HG03135 (cell line): Measurements from ENCODE around the gene CLEC2L.

Source experiments
- ATAC-seq: cut with Tn5 transposase; IDR thresholded peaks from one replicate; pipeline ENCODE4 v1.9.1; 2021; ENCODE audit warnings: mild to moderate bottlenecking, moderate library complexity; ENCODE audit not compliant: unreplicated experiment

The CLEC2L gene

DNA sequence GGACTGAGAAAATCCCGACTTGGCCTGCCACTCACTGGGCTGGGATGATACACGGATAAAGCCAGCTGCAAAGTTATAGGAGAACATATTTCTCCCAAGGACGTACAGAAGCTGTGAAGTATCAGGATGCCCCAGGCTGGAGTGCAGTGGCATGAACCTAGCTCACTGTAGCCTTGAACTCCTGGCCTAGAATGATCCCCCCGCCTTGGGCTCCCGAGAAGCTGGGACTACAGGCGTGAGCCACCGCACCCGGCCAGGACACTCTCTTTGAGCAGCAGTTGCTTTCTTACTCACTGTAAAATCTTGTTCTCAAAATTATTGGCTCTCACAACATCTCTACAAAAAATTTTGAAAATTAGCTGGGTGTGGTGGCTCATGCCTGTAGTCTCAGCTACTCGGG, 50.4 kb downstream of the CLEC2L start:
- ATAC-seq = no peak

DNA sequence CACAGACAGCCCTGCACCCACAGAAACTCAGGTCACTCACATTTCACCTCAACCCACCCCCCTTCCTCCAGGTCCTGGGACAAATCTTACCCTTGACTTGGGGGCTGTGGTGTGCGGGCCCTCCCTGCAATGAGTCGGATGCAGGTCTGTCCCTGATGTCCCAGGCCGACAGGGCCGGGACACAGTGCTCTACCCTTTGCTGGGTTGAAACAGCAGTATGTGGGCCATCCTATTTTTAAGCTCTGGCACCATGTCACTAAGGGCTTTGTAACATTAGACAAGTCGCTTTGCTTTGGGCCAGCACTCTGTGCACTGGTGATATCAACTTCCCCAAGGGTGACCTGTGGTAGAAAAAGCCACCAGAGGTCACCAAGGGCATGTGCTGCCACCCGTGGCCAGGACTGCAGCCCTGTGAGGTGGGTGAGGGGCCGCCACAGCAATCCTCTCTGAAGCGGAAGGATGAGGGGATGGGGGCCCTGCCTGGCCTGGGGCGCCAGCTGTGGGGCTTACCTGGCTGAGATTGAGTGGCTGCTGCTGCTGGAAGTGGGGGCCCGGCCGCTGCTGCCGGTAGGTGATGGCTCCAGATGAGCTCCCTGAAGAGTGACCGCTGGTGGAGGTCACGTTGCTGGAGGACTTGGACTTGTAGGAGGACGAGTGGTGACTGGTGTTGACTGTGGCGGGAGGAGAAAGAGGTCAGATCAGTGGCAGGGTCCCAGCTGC, 51.3 kb downstream of the CLEC2L start:
- ATAC-seq = no peak

GRCh38 chr7:139575338-139575680, 51.8 kb downstream of the CLEC2L start:
- no peak for ATAC-seq

- no peak for ATAC-seq
Observed at GRCh38 chr7:139576179-139576973, 52.9 kb downstream of the CLEC2L start.

DNA sequence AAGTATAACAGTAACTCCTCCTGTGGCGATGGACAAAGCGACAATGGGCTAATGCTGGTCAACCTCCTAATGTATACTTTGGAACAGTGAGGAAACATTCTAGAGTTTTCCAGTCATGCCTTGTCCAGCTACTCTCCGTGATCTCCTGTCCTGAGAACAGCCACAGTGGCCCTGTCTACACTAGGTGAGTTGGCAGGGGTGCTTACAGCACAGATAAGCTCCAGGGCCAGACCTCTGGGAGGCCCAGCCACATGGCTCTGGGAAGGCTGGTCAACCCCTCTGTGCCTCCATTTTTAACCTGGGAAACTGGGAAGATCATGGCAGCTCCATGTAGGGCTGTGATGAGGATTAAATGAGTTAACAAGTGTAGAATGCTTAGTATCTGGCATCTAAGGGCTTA, 57.0 kb downstream of the CLEC2L start:
- no peak for ATAC-seq

GRCh38 chr7:139582130-139582650, 58.7 kb downstream of the CLEC2L start:
- ATAC-seq = no peak

DNA sequence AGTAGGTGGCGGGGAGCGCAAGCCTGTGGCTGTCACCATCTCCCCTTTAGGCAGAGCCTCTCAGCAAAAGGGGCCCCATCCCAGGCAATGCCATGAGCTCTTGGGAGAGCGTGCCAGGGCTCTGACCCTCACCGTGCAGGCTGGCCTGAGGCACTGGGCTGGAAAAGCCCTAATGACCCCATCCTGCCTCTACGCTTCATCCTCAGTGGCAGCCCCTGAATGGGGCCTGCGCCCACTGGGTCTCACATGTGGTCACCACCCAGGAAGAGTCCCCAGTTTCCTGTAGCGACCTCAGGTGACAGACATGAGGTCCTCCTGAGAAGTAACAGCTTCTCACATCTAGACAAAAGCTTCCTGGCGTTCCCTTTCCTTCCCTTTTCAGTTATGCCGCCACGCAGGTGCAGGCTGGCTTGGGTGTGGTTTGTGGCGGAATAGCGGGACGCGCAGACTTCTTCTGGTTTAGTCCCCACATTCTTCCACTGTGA, 59.2 kb downstream of the CLEC2L start:
- no peak for ATAC-seq

DNA sequence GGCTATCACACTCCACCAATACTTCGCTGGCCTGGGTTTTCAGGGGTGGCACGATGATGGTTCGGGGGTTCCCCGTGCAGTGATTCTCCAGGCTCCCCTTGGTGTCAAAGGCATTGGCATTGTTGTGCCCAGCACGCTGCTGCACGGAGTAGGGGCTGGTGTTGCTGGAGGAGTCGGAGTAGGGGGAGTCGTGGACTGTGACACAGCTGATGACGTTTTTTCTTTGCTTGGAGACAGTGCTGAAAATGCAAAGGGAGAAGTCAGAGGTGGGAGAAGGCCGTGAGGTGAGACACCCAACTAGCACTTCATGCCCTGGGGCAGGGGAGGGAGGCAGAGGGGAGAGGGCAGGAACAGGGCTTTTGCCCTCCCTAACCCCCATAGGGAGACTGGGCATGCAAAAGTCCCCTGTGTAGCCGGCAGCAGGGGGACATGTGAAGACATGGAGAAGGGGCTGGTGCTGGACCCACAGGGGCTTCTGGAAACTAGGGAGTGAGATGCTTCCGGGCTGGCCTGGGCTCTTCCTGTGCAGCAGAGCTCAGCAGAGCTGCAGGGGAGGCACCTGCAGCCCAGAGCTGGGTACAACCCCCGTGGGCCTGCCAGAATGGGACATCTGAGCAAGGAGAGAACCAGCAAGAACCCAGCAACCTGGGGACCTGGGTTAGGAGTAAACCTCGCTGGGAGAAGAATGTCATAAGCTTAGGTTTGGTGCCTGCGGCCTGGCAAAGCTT, 60.5 kb downstream of the CLEC2L start:
- ATAC-seq = no peak

- no peak for ATAC-seq
Observed at GRCh38 chr7:139585042-139585441, 61.6 kb downstream of the CLEC2L start.

DNA sequence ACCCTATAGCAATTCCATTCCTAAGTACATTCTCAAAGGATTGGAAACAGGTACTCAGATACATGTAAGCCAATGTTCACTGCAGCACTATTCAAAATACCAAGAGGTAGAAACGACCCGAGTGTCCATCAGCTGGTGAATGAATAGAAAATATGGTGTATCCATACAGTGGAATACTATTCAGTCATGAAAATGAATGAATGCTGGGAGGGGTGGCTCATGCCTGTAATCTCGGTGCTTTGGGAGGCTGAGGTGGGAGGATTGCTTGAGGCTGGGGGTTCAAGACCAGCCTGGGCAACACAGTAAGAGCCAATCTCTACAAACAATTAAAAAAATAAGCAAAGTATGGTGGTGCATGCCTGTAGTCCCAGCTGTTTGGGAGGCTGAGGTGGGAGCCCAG, 62.8 kb downstream of the CLEC2L start:
- ATAC-seq = no peak

- no peak for ATAC-seq
Observed at GRCh38 chr7:139587535-139587934, 64.0 kb downstream of the CLEC2L start.

DNA sequence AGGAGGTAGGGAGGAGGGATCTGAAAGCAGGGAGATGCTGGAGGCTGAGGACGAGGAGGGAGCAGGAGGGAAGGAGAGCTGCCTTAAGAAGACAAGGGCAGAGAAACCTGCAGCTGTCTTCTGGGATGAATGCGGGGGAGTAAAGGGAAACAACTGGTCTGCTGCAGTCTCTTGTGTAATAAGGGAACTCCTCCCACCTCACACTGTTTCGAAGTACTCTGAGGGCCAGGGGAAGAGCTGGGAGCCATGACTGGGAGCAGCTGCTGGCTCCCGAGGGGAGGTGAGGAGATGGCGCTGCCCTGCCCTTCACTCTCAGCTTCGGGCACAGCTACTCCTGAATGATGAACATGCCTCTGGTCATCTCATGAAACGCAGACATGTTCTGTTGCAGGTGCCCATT, 65.1 kb downstream of the CLEC2L start:
- no peak for ATAC-seq

DNA sequence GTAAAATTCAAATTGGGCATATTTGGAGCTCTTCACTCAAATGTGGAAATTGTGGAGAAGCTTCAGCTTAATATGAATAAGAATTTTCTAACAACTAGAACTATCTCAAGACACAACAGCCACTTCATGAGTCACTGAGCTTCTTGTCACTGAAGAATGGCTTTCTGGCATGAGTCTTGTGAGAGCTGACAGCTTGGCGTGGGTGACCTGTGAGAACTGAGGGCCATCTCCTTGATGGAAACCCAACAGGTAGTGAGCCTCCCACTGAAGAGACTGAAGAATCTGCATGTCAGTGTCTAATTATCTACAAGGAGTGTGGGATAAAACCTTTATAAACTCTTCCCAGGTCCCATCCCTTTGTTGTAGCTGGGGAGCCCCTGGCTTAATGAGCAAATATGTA, 66.0 kb downstream of the CLEC2L start:
- ATAC-seq = no peak

DNA sequence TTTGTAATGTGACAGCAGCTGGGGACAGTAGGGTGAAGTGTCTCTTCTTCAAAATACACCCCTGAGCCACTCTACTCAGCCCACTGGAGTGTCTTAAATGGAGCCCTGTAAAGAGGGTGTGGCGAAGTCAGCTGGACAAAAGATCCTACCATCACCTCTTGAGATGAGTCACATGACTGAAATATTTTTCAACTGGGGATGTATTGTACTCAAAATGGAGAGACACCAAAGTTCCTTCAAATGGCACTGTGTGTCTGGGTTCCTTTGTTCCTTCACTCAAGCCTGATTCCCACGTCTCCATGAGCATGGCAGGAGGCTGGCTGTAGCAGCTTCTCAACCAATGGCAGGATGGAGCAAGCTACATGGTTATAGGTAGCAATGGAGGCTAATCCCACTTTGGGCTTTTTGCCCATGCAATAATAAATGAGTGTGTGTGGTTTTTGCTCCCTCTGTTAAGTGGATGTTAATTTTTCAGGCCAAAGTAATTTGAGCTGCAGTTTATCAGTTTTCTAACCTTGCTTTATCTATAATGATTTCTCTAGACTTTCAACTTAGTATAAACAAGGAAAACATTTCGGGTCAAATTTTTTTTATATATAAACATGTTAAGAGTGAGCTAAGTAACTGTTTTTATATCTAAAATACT, 68.2 kb downstream of the CLEC2L start:
- no peak for ATAC-seq

DNA sequence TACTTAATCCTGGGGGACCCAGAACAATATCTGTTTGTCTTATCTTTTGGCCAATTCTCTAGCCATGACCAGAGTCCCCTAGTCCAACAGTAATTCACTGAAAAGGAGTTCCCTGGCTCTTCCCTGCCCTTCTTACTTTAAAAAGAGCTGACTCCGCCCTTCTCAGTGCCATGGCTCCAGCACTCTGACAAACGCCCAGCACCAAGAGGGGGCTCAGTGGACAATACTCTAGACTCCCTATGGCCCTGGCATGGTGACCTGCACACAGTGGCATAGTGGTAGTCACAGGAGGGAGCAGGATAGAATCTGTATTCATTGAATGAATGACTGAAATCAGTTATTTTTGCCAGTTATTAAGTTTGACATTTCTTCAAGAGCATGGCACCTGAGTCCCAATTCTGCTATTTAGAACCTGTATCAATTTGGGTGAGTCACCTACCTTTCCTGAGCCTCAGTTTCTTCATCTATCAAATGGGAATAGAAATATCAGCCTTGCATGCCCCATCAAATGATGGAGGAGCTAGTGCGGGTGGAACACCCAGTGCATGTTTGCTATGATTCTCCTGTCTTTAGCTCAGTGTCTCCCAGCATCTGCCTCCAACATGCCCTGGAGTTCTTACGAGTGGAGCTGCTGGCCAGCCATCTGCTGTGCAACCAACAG, 69.4 kb downstream of the CLEC2L start:
- no peak for ATAC-seq

DNA sequence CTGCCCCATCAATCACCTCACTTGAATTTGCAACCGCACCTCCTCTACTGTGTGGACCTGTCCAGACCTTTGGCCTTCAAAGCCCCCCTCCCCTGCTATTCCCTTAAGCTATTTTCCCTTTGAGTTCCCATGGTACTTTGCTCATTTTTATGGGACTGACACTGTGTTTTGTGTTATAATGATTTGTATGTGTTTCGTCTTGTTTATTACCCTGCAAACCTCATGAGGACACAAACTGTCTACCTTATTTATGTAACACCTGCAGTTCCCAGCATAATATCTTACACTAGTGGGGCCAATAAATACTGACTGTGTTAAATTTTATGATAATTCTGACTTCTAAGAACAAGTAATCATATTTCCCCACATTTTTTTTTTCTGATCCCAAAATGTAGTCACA, 70.6 kb downstream of the CLEC2L start:
- ATAC-seq = no peak
